HEK293 (cell line): Measurements from ENCODE around the gene PPIL6.
A peak's percentile ranks its signal among the peaks of the same experiment; 100 is the strongest.

Experiments
- ATF2 ChIP-seq: fragments of 450-650 bp; formaldehyde crosslinking; IDR thresholded peaks from 2 replicates; pipeline ENCODE4 v1.5.1; 2016; ENCODE audit warnings: missing biosample characterization, missing genetic modification characterization, low read depth
- BCL11A ChIP-seq: fragments of 450-650 bp; formaldehyde crosslinking; IDR thresholded peaks from 2 replicates; pipeline ENCODE4 v1.5.1; 2016; ENCODE audit warnings: low read depth, missing biosample characterization, missing genetic modification characterization
- OVOL3 ChIP-seq: fragments of 450-650 bp; formaldehyde crosslinking; IDR thresholded peaks from 2 replicates; pipeline ENCODE4 v1.5.1; 2016; ENCODE audit warnings: missing biosample characterization, missing genetic modification characterization
- PRDM1 ChIP-seq: fragments of 450-650 bp; formaldehyde crosslinking; IDR thresholded peaks from 2 replicates; pipeline ENCODE4; 2016; ENCODE audit warnings: missing biosample characterization, missing genetic modification characterization
- SCRT1 ChIP-seq: fragments of 450-650 bp; formaldehyde crosslinking; IDR thresholded peaks from 2 replicates; pipeline ENCODE4 v1.5.1; 2016; ENCODE audit warnings: missing biosample characterization, missing genetic modification characterization, borderline replicate concordance
- ZBTB11 ChIP-seq: fragments of 450-650 bp; formaldehyde crosslinking; conservative IDR thresholded peaks from 2 replicates; pipeline ENCODE4 v1.5.1; 2016; ENCODE audit warnings: low read depth, missing biosample characterization, missing genetic modification characterization
- ZBTB17 ChIP-seq: fragments of 450-650 bp; formaldehyde crosslinking; IDR thresholded peaks from 2 replicates; pipeline ENCODE4 v1.5.1; 2016; ENCODE audit warnings: missing biosample characterization, missing genetic modification characterization
- ZBTB21 ChIP-seq: fragments of 450-650 bp; formaldehyde crosslinking; IDR thresholded peaks from 2 replicates; pipeline ENCODE4 v1.5.1; 2017; ENCODE audit warnings: missing biosample characterization, missing genetic modification characterization
- ZNF140 ChIP-seq: fragments of 450-650 bp; formaldehyde crosslinking; IDR thresholded peaks from 2 replicates; pipeline ENCODE4 v1.5.1; 2016; ENCODE audit warnings: missing biosample characterization, missing genetic modification characterization
- ZNF155 ChIP-seq: fragments of 450-650 bp; formaldehyde crosslinking; IDR thresholded peaks from 2 replicates; pipeline ENCODE4 v1.5.1; 2016; ENCODE audit warnings: missing biosample characterization, missing genetic modification characterization
- ZNF211 ChIP-seq: fragments of 450-650 bp; formaldehyde crosslinking; IDR thresholded peaks from 2 replicates; pipeline ENCODE4 v1.5.1; 2016; ENCODE audit warnings: low read depth, missing biosample characterization, missing genetic modification characterization
- ZNF280D ChIP-seq: fragments of 450-650 bp; formaldehyde crosslinking; IDR thresholded peaks from 2 replicates; pipeline ENCODE4 v1.5.1; 2016; ENCODE audit warnings: missing biosample characterization, missing genetic modification characterization
- ZNF335 ChIP-seq: fragments of 450-650 bp; formaldehyde crosslinking; conservative IDR thresholded peaks from 2 replicates; pipeline ENCODE4 v1.5.1; 2016; ENCODE audit warnings: missing biosample characterization, missing genetic modification characterization
- ZNF354C ChIP-seq: fragments of 450-650 bp; formaldehyde crosslinking; IDR thresholded peaks from 2 replicates; pipeline ENCODE4 v1.5.1; 2016; ENCODE audit warnings: missing biosample characterization, missing genetic modification characterization, low read depth, borderline replicate concordance
- ZNF366 ChIP-seq: fragments of 450-650 bp; formaldehyde crosslinking; conservative IDR thresholded peaks from 2 replicates; pipeline ENCODE4 v1.5.1; 2016; ENCODE audit warnings: missing biosample characterization, missing genetic modification characterization
- ZNF530 ChIP-seq: fragments of 450-650 bp; formaldehyde crosslinking; IDR thresholded peaks from 2 replicates; pipeline ENCODE4 v1.5.1; 2016; ENCODE audit warnings: low read depth, missing biosample characterization, missing genetic modification characterization
- ZNF548 ChIP-seq: fragments of 450-650 bp; formaldehyde crosslinking; IDR thresholded peaks from 2 replicates; pipeline ENCODE4 v1.5.1; 2016; ENCODE audit warnings: missing biosample characterization, missing genetic modification characterization
- ZNF571 ChIP-seq: fragments of 450-650 bp; formaldehyde crosslinking; IDR thresholded peaks from 2 replicates; pipeline ENCODE4 v1.5.0; 2017; ENCODE audit warnings: missing biosample characterization, missing genetic modification characterization
- ZNF600 ChIP-seq: fragments of 450-650 bp; formaldehyde crosslinking; IDR thresholded peaks from 2 replicates; pipeline ENCODE4 v1.5.1; 2016; ENCODE audit warnings: missing biosample characterization, missing genetic modification characterization
- ZNF624 ChIP-seq: fragments of 450-650 bp; formaldehyde crosslinking; IDR thresholded peaks from 2 replicates; pipeline ENCODE4 v1.5.1; 2017; ENCODE audit warnings: missing biosample characterization, missing genetic modification characterization
- ZNF654 ChIP-seq: fragments of 450-650 bp; formaldehyde crosslinking; IDR thresholded peaks from 2 replicates; pipeline ENCODE4 v1.5.1; 2016; ENCODE audit warnings: low read depth, missing biosample characterization, missing genetic modification characterization
- ZNF660 ChIP-seq: fragments of 450-650 bp; IDR thresholded peaks from 2 replicates; pipeline ENCODE4 v1.5.1; 2018; ENCODE audit warnings: missing biosample characterization, mild to moderate bottlenecking, missing genetic modification characterization
- ZNF707 ChIP-seq: fragments of 450-650 bp; formaldehyde crosslinking; IDR thresholded peaks from 2 replicates; pipeline ENCODE4 v1.5.1; 2016; ENCODE audit warnings: missing biosample characterization, missing genetic modification characterization
- ZSCAN5A ChIP-seq: fragments of 450-650 bp; formaldehyde crosslinking; IDR thresholded peaks from 2 replicates; pipeline ENCODE4 v1.5.1; 2016; ENCODE audit warnings: missing biosample characterization, missing genetic modification characterization
- ZXDB ChIP-seq: fragments of 450-650 bp; formaldehyde crosslinking; IDR thresholded peaks from 2 replicates; pipeline ENCODE4 v1.5.1; 2016; ENCODE audit warnings: missing biosample characterization, missing genetic modification characterization

The PPIL6 gene

GRCh38 chr6:109428889-109429477 is 11.4 kb downstream of the PPIL6 start (continued):
- TF ChIP-seq ZBTB11 (tag by site-specific recombination) (no peak), SCRT1 (tag by site-specific recombination) (no peak), OVOL3 (tag by site-specific recombination) (no peak), ZBTB21 (tag by site-specific recombination) (peak; percentile 68), ZNF335 (tag by site-specific recombination) (peak; percentile 33; the same call in 1 of the 2 replicates), ZNF155 (tag by site-specific recombination) (no peak), ZNF600 (tag by site-specific recombination) (no peak), ZNF571 (tag by site-specific recombination) (no peak), BCL11A (tag by site-specific recombination) (0 out of 2 replicates have a peak, but pooled peaks have one; percentile 37), ZXDB (no peak), ZNF280D (tag by site-specific recombination) (no peak), ZNF354C (tag by site-specific recombination) (no peak), ZNF707 (tag by site-specific recombination) (no peak), ZNF530 (tag by site-specific recombination) (no peak), ZNF366 (peak; percentile 57), ZNF140 (tag by site-specific recombination) (no peak), ZNF548 (tag by site-specific recombination) (no peak), ZSCAN5A (tag by site-specific recombination) (no peak), PRDM1 (peak; percentile 24; the same call in 1 of the 2 replicates), ZNF660 (tag by site-specific recombination) (0 out of 2 replicates have a peak, but pooled peaks have one; percentile 37), ATF2 (tag by site-specific recombination) (peak; percentile 97), ZBTB17 (tag by site-specific recombination) (peak; percentile 84), ZNF654 (tag by site-specific recombination) (no peak), ZNF624 (tag by site-specific recombination) (no peak), ZNF211 (no peak)
